NCI-H748 (cell line): ENCODE measurements around the gene HMBS.

ENCODE experiments used
- DNase-seq: peaks from one replicate; lab custom pipeline; 2025; ENCODE audit not compliant: unreplicated experiment; lab: John Stamatoyannopoulos, UW

HMBS gene

GRCh38 chr11:119067371-119068222 lies 17.1 kb upstream of the HMBS start, which contains the start of gene VPS11:
TSS of gene VPS11 (plus strand) at chr11:119067818. CDS start at chr11:119067824, 6 bp downstream.
- peak; percentile 94 for DNase-seq

GRCh38 chr11:119077839-119078238 lies 6.8 kb upstream of the HMBS start:
- DNase-seq: no peak

DNA sequence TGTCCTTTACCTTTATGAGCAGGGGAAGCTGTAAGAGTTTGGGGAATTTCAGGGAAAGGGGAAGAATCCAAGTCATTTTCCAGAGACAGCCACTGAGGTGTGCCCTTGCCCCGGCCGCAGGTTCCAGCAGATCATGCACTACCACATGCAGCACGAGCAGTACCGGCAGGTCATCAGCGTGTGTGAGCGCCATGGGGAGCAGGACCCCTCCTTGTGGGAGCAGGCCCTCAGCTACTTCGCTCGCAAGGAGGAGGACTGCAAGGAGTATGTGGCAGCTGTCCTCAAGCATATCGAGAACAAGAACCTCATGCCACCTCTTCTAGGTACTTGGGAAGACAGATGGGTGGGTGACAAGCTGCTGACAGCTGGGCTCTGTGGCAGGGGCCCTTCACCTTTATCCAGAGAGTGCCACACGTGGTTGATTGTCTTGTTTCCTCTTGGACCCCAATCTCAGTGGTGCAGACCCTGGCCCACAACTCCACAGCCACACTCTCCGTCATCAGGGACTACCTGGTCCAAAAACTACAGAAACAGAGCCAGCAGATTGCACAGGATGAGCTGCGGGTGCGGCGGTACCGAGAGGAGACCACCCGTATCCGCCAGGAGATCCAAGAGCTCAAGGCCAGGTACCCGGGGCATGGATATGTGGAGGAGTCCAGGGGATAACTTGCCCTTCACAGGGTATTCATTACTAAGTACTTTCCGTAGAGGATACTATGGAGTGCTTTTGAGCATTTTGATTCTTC lies 5.8 kb upstream of the HMBS start:
- no peak for DNase-seq

- DNase-seq: no peak
These were observed 2.9 kb upstream of the HMBS start for GRCh38 chr11:119081682-119082260.

- no peak for DNase-seq
These were observed 761 bp downstream of the HMBS start for GRCh38 chr11:119085437-119085847.

GRCh38 chr11:119087123-119087522 lies 2.4 kb downstream of the HMBS start:
- no peak for DNase-seq

GRCh38 chr11:119087747-119088241 lies 3.1 kb downstream of the HMBS start:
- no peak for DNase-seq

DNA sequence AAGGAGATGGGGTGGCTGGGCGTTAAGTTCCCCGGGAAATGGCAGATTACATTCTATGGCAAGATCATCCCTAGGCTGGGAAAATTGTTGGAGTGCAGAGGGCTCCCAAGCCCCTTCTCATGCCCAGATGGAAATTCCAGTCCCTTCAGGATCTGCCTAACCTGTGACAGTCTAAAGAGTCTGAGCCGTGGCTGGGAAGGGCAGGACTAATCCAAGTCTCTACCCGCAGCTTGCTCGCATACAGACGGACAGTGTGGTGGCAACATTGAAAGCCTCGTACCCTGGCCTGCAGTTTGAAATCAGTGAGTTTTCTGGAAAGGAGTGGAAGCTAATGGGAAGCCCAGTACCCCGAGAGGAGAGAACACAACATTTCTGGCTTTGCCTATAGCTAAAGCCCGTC lies 3.7 kb downstream of the HMBS start:
- DNase-seq: no peak

- DNase-seq: no peak
These were observed 4.6 kb downstream of the HMBS start for GRCh38 chr11:119089319-119089718.

- no peak for DNase-seq
These were observed 6.5 kb downstream of the HMBS start for GRCh38 chr11:119091178-119091577.

- peak; percentile 14 for DNase-seq
These were observed 7.5 kb downstream of the HMBS start for GRCh38 chr11:119091966-119092879.

DNA sequence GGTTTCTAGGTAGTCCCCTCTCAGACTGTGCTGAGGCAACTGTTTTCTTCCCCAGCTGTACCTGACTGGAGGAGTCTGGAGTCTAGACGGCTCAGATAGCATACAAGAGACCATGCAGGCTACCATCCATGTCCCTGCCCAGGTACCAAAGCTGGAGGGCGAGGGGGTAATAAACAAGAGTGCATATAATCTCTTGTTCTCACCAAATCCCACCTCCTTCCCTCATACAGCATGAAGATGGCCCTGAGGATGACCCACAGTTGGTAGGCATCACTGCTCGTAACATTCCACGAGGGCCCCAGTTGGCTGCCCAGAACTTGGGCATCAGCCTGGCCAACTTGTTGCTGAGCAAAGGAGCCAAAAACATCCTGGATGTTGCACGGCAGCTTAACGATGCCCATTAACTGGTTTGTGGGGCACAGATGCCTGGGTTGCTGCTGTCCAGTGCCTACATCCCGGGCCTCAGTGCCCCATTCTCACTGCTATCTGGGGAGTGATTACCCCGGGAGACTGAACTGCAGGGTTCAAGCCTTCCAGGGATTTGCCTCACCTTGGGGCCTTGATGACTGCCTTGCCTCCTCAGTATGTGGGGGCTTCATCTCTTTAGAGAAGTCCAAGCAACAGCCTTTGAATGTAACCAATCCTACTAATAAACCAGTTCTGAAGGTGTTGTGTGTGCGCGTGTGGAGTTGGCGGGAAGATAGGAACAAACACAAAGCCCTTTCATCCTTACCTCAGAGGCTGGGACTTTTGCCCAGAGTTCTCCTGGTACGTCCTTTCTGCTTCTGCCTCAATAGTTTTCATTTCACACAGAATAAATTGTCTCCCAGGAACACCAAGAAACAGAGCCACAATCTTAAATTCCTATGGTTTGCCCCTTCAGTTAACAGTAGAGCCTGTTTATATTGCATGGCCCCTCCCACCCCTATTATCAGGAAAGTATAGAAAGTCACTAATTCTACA lies 8.5 kb downstream of the HMBS start:
- no peak for DNase-seq

- peak; percentile 44 for DNase-seq
These were observed 9.5 kb downstream of the HMBS start for GRCh38 chr11:119093942-119094815.

DNA sequence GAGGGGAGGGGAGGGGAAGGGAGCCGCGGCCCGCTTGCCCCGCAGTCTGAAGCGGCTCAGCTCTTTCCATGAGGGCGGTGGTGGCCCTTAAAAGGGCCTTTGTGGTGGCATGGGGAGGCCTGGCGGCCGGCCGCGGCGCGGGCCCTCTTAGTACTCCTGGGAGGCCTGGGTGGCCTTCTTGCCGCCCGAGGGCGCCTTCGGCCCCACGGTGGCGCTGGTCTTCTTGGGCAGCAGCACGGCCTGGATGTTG lies 10.1 kb downstream of the HMBS start:
- peak; percentile 73 for DNase-seq

- peak; percentile 99 for DNase-seq
These were observed 10.6 kb downstream of the HMBS start for GRCh38 chr11:119095066-119095880.

GRCh38 chr11:119099711-119100110 lies 15.0 kb downstream of the HMBS start:
- DNase-seq: no peak

- peak; percentile 60 for DNase-seq
These were observed 15.7 kb downstream of the HMBS start for GRCh38 chr11:119100246-119100970.
